ENCODE measurements around the gene APRT. TPM values are rescaled to one million over a fixed set of nuclear protein-coding genes. Genes with fewer than 3 reads are reported as not detected.
A peak's percentile ranks its signal among the peaks of the same experiment; 100 is the strongest.

APRT gene
- total and polyA plus RNA-seq, 9 of the 15 experiments (the other 6 are each of a cell fraction or from before 2014, with no cell fraction given), result 41.7 to 409 (median 146) TPM

DNA sequence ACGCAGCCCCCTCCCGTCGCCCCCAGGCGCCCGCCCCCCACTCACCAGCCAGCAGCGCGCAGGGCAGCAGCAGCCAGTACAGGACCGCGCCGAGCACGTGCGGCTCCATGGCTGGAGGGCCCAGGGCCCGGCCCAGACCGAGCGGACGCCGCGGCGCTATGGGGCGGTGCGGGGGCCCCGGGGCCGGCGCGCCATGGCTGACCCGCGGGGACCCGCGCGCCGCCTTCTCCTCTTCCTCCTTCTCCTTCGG is 26.9 kb downstream of the APRT start:
- CTCF ChIA-PET (ENCODE audit: low intra/inter-chr PET ratio), result interaction anchor here (0.6 to 3.3 kb wide), 6 partner anchors 29 to 223 kb away, joined by 3 to 51 read pairs (median 6); no protein-coding TSS in a partner anchor
- in situ Hi-C loops (cut with MboI), result no loop called here
- Histone ChIP-seq H2AFZ (ENCODE audit: low read depth, low read length) (no peak overlapping the region), H3K27me3 (ENCODE audit: control insufficient read depth in 2 of 2, insufficient read depth in 2 of 2, low read length in 2 of 2) (no peaks in the 10 kb centered on the region), H3K4me3 (peak overlapping the region; percentile 70), H3K9me1 (ENCODE audit: control insufficient read depth, insufficient read depth, low read length) (peaks cover 5% of the 10 kb centered on the region), H3K4me1 (replicated peaks in 1 of 2; ENCODE audit: control insufficient read depth in 2 of 2, insufficient read depth in 2 of 2, low read length in 2 of 2) (peaks cover 33 to 70% of the 10 kb centered on the region in 2 experiments), H3K27ac (ENCODE audit: extremely low read depth, low read depth, low read length) (peak overlapping the region; percentile 93), H3K79me2 (ENCODE audit: control insufficient read depth, insufficient read depth, low read length) (peaks cover 59% of the 10 kb centered on the region), H4K20me1 (replicated peaks; ENCODE audit: control insufficient read depth, insufficient read depth, low read length) (peaks cover 26% of the 10 kb centered on the region; the same call in 1 of the 2 replicates), H3K9me3 (replicated peaks; ENCODE audit: control insufficient read depth, insufficient read depth, low read depth, low read length) (no peaks in the 10 kb centered on the region), H3K4me2 (ENCODE audit: insufficient read depth, low read length) (peak overlapping the region; percentile 78; the same call in 1 of the 2 replicates), H3K9ac (ENCODE audit: insufficient read depth in 1 of 2, low read depth in 2 of 2, low read length in 2 of 2) (peak overlapping the region; percentile 90 to 99; a peak in 3 of 4 replicates), H3K36me3 (ENCODE audit: control insufficient read depth, insufficient read depth, low read length) (peaks cover 19% of the 10 kb centered on the region)
- FAIRE-seq, result no peak
- intact Hi-C loops (cut with micrococcal nuclease), result loop anchor here (2.0 kb wide), 2 partner anchors 14 to 48 kb away; no protein-coding TSS in a partner anchor
- ATAC-seq, result peak; percentile 16
- WGBS (ENCODE audit: insufficient coverage, low coverage, missing lambda C conversion rate), result 1% methylated on average over 13 of the region's 32 CpGs
- DNase-seq (ENCODE audit: extremely low read depth in 1 of 4, low spot score in 3 of 4), result no peak
- BruUV-seq (replicated peaks), result no TSS peak
- POLR2A ChIA-PET, result interaction anchor here (0.6 to 7.0 kb wide), 19 partner anchors 8 to 723 kb away, joined by 3 to 124 read pairs (median 4); partner anchors contain the start of genes APRT and CDT1
- TF ChIP-seq RBBP5 (IDR thresholded peaks at IDR 0.05; ENCODE audit: borderline replicate concordance, insufficient read depth, low read length, poor library complexity, severe bottlenecking), result peak; percentile 16
- TF ChIP-seq, protein P1, sequence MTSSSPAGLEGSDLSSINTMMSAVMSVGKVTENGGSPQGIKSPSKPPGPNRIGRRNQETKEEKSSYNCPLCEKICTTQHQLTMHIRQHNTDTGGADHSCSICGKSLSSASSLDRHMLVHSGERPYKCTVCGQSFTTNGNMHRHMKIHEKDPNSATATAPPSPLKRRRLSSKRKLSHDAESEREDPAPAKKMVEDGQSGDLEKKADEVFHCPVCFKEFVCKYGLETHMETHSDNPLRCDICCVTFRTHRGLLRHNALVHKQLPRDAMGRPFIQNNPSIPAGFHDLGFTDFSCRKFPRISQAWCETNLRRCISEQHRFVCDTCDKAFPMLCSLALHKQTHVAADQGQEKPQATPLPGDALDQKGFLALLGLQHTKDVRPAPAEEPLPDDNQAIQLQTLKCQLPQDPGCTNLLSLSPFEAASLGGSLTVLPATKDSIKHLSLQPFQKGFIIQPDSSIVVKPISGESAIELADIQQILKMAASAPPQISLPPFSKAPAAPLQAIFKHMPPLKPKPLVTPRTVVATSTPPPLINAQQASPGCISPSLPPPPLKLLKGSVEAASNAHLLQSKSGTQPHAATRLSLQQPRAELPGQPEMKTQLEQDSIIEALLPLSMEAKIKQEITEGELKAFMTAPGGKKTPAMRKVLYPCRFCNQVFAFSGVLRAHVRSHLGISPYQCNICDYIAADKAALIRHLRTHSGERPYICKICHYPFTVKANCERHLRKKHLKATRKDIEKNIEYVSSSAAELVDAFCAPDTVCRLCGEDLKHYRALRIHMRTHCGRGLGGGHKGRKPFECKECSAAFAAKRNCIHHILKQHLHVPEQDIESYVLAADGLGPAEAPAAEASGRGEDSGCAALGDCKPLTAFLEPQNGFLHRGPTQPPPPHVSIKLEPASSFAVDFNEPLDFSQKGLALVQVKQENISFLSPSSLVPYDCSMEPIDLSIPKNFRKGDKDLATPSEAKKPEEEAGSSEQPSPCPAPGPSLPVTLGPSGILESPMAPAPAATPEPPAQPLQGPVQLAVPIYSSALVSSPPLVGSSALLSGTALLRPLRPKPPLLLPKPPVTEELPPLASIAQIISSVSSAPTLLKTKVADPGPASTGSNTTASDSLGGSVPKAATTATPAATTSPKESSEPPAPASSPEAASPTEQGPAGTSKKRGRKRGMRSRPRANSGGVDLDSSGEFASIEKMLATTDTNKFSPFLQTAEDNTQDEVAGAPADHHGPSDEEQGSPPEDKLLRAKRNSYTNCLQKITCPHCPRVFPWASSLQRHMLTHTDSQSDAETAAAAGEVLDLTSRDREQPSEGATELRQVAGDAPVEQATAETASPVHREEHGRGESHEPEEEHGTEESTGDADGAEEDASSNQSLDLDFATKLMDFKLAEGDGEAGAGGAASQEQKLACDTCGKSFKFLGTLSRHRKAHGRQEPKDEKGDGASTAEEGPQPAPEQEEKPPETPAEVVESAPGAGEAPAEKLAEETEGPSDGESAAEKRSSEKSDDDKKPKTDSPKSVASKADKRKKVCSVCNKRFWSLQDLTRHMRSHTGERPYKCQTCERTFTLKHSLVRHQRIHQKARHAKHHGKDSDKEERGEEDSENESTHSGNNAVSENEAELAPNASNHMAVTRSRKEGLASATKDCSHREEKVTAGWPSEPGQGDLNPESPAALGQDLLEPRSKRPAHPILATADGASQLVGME (CRISPR knock-in tag; IDR thresholded peaks at IDR 0.05), result 0 out of 2 replicates have a peak, but pooled peaks have one; percentile 8
- TF ChIP-seq, protein P2, sequence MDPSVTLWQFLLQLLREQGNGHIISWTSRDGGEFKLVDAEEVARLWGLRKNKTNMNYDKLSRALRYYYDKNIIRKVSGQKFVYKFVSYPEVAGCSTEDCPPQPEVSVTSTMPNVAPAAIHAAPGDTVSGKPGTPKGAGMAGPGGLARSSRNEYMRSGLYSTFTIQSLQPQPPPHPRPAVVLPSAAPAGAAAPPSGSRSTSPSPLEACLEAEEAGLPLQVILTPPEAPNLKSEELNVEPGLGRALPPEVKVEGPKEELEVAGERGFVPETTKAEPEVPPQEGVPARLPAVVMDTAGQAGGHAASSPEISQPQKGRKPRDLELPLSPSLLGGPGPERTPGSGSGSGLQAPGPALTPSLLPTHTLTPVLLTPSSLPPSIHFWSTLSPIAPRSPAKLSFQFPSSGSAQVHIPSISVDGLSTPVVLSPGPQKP (CRISPR knock-in tag; IDR thresholded peaks at IDR 0.05), result 0 out of 2 replicates have a peak, but pooled peaks have one; percentile 46
- TF ChIP-seq ZNF212 (CRISPR knock-in tag; IDR thresholded peaks at IDR 0.05), result 0 out of 2 replicates have a peak, but pooled peaks have one; percentile 20
- TF ChIP-seq YY1 (IDR thresholded peaks at IDR 0.05; ENCODE audit: borderline replicate concordance in 1 of 3, control insufficient read depth in 1 of 3, extremely low read depth in 1 of 3, insufficient read depth in 3 of 3, insufficient read length in 1 of 3, insufficient replicate concordance in 2 of 3, low read depth in 1 of 3, low read length in 2 of 3), result peak in 1 of 3 experiments; percentile 43
- TF ChIP-seq RBM17 (IDR thresholded peaks at IDR 0.05; ENCODE audit: borderline replicate concordance, low read depth, low read length), result no peak
- TF ChIP-seq E2F3 (CRISPR knock-in tag; IDR thresholded peaks at IDR 0.05), result 0 out of 2 replicates have a peak, but pooled peaks have one; percentile 21
- peak; percentile 71 for TF ChIP-seq ERF (CRISPR knock-in tag; IDR thresholded peaks at IDR 0.05)
- TF ChIP-seq, protein P3, sequence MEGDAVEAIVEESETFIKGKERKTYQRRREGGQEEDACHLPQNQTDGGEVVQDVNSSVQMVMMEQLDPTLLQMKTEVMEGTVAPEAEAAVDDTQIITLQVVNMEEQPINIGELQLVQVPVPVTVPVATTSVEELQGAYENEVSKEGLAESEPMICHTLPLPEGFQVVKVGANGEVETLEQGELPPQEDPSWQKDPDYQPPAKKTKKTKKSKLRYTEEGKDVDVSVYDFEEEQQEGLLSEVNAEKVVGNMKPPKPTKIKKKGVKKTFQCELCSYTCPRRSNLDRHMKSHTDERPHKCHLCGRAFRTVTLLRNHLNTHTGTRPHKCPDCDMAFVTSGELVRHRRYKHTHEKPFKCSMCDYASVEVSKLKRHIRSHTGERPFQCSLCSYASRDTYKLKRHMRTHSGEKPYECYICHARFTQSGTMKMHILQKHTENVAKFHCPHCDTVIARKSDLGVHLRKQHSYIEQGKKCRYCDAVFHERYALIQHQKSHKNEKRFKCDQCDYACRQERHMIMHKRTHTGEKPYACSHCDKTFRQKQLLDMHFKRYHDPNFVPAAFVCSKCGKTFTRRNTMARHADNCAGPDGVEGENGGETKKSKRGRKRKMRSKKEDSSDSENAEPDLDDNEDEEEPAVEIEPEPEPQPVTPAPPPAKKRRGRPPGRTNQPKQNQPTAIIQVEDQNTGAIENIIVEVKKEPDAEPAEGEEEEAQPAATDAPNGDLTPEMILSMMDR (IDR thresholded peaks at IDR 0.05 in 2 of 3, conservative IDR thresholded peaks at IDR 0.05 in 1 of 3; ENCODE audit: insufficient read depth in 2 of 3, low read depth in 1 of 3, low read length in 3 of 3), result peak in 1 of 3 experiments; percentile 2; a peak in 1 of 6 replicates
- peak; percentile 69 for TF ChIP-seq MYC (IDR thresholded peaks at IDR 0.05; ENCODE audit: low read depth, low read length)
- TF ChIP-seq MYC (CRISPR knock-in tag; IDR thresholded peaks at IDR 0.05; ENCODE audit: borderline replicate concordance, low read depth), result no peak
- TF ChIP-seq ZBTB17 (CRISPR knock-in tag; IDR thresholded peaks at IDR 0.05), result 0 out of 2 replicates have a peak, but pooled peaks have one; percentile 16
